Fibroblast of lung (primary cell): ENCODE measurements around the gene ANKRD44. TPM values are rescaled to one million over a fixed set of nuclear protein-coding genes. Genes with fewer than 3 reads are reported as not detected.

Source experiments
- DNase-seq, 2 donors: peaks; one replicate each; pipeline versions ENCODE4 v3.0.0 to v3.0.0-alpha.2; 2010; ENCODE audit warnings: low read depth in 2 of 2
- H2AFZ ChIP-seq: 2 replicates; pipeline ENCODE4 v1.5.1; 2012; ENCODE audit warnings: low read length, control low read depth, inconsistent platforms
- H3K27ac ChIP-seq: 2 replicates; pipeline ENCODE4 v1.5.1; 2011; ENCODE audit warnings: low read length, control low read depth; ENCODE audit not compliant: insufficient read depth
- H3K27me3 ChIP-seq: 2 replicates; pipeline ENCODE4 v1.5.1; 2011; ENCODE audit warnings: mild to moderate bottlenecking, low read length; ENCODE audit not compliant: control insufficient read depth, insufficient read depth
- H3K36me3 ChIP-seq: 2 replicates; pipeline ENCODE4 v1.5.1; 2011; ENCODE audit warnings: low read length; ENCODE audit not compliant: control insufficient read depth, insufficient read depth
- H3K4me1 ChIP-seq: 2 replicates; pipeline ENCODE4 v1.5.1; 2011; ENCODE audit warnings: low read length; ENCODE audit not compliant: control insufficient read depth, insufficient read depth; ENCODE audit errors: extremely low read depth
- H3K4me2 ChIP-seq: 2 replicates; pipeline ENCODE4 v1.5.1; 2011; ENCODE audit warnings: low read length, control low read depth; ENCODE audit not compliant: insufficient read depth; ENCODE audit errors: extremely low read depth
- H3K4me3 ChIP-seq, 4 experiments: fragments of 200-600 bp in 1 of 4; sonication (generic) in 1 of 4; replicated peaks in 1 of 4; 2 replicates each; pipeline ENCODE4 v1.5.1; 2011 to 2016; ENCODE audit warnings: low read length in 4 of 4, low read depth in 3 of 4, mild to moderate bottlenecking in 3 of 4, control low read depth in 2 of 4, inconsistent platforms in 1 of 4, mixed read lengths in 1 of 4; ENCODE audit not compliant: insufficient read depth in 1 of 4; ENCODE audit errors: control extremely low read depth in 1 of 4
- H3K79me2 ChIP-seq: 2 replicates; pipeline ENCODE4 v1.5.1; 2012; ENCODE audit warnings: mild to moderate bottlenecking, low read length, inconsistent platforms; ENCODE audit not compliant: control insufficient read depth, insufficient read depth
- H3K9ac ChIP-seq: 2 replicates; pipeline ENCODE4 v1.5.1; 2011; ENCODE audit warnings: mild to moderate bottlenecking, low read length, control low read depth; ENCODE audit not compliant: insufficient read depth
- H3K9me3 ChIP-seq: 2 replicates; pipeline ENCODE4 v1.5.1; 2012; ENCODE audit warnings: low read depth, low read length; ENCODE audit not compliant: control insufficient read depth, insufficient read depth
- H4K20me1 ChIP-seq: 2 replicates; pipeline ENCODE4 v1.5.1; 2011; ENCODE audit warnings: low read length; ENCODE audit not compliant: control insufficient read depth, insufficient read depth; ENCODE audit errors: extremely low read depth
- EZH2 ChIP-seq: IDR thresholded peaks from 2 replicates; pipeline ENCODE4 v1.5.1; 2012; ENCODE audit warnings: low read length, control low read depth, mild to moderate bottlenecking; ENCODE audit errors: missing control alignments
- polyA plus RNA-seq, 2 donors: library from polyadenylated mRNA; depleted of rRNA in 1 of 2; stranded (reverse) in 1 of 2; unstranded in 1 of 2; fragments of >200 nt; gene quantifications; 2 replicates each; pipeline ENCODE4 v1.2.1, GENCODE V29; 2011 to 2012; ENCODE audit warnings: missing spikeins in 1 of 2
- total RNA-seq: library from RNA; depleted of rRNA; stranded (reverse); fragments of >200 nt; gene quantifications from 2 replicates; pipeline ENCODE4 v1.2.1, GENCODE V29; 2014
- TF ChIP-seq, protein P1 (sequence below), 2 donors: IDR thresholded peaks in 1 of 2; conservative IDR thresholded peaks in 1 of 2; 1 replicate in 1 of 2; 2 replicates in 1 of 2; pipeline ENCODE4 v1.5.1; 2011 to 2012; ENCODE audit warnings: low read length in 2 of 2, control low read depth in 1 of 2, inconsistent platforms in 1 of 2, low read depth in 1 of 2, mild to moderate bottlenecking in 1 of 2

ANKRD44 gene
- total and polyA plus RNA-seq, 2 donors (not counting 1 experiment from before 2014, with no cell fraction given) = 7.6 to 9.7 TPM

GRCh38 chr2:197286805-197287595 lies 23.6 kb downstream of the ANKRD44 start:
- Histone ChIP-seq H3K79me2 (no peaks in the 10 kb centered on the region), H3K4me1 (peaks cover 3% of the 10 kb centered on the region), H3K36me3 (no peaks in the 10 kb centered on the region), H3K4me3 (no peak overlapping the region), H3K9me3 (no peaks in the 10 kb centered on the region), H3K9ac (no peak overlapping the region), H4K20me1 (no peaks in the 10 kb centered on the region), H3K27me3 (no peaks in the 10 kb centered on the region), H2AFZ (peak overlapping the region; percentile 13), H3K4me2 (no peak overlapping the region), H3K27ac (no peak overlapping the region)
- TF ChIP-seq EZH2 = no peak
- TF ChIP-seq, protein P1, sequence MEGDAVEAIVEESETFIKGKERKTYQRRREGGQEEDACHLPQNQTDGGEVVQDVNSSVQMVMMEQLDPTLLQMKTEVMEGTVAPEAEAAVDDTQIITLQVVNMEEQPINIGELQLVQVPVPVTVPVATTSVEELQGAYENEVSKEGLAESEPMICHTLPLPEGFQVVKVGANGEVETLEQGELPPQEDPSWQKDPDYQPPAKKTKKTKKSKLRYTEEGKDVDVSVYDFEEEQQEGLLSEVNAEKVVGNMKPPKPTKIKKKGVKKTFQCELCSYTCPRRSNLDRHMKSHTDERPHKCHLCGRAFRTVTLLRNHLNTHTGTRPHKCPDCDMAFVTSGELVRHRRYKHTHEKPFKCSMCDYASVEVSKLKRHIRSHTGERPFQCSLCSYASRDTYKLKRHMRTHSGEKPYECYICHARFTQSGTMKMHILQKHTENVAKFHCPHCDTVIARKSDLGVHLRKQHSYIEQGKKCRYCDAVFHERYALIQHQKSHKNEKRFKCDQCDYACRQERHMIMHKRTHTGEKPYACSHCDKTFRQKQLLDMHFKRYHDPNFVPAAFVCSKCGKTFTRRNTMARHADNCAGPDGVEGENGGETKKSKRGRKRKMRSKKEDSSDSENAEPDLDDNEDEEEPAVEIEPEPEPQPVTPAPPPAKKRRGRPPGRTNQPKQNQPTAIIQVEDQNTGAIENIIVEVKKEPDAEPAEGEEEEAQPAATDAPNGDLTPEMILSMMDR (conservative IDR thresholded peaks at IDR 0.05 in 1 of 2, IDR thresholded peaks at IDR 0.05 in 1 of 2; ENCODE audit: low read depth in 1 of 2, low read length in 2 of 2) = no peak
- peak; percentile 92 to 95 for DNase-seq

DNA sequence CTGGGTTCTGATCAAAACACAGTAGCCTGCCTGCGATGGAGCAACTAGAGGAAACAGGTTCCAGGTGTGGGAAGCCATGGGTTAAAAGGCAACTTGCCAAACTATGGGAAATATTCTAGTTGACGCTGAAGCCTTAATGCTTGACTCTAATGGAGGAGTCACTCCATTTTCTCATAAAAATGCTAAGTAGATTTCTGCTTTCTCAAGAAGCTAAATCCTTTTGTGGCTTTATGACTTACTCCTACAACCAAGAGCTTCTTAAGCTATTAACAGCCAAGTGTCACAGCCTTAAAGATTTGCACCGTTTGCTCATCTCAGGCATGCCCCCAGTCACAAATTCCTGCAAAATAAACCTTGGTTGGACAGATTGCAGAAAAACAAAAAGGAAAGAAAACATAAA lies 25.2 kb downstream of the ANKRD44 start:
- H3K36me3 ChIP-seq = no peaks in the 10 kb centered on the region
- H2AFZ ChIP-seq = no peak overlapping the region
- H3K4me1 ChIP-seq = peaks cover 3% of the 10 kb centered on the region
- no peaks in the 10 kb centered on the region for H3K9me3 ChIP-seq
- TF ChIP-seq EZH2 = no peak
- TF ChIP-seq, protein P1 (conservative IDR thresholded peaks at IDR 0.05 in 1 of 2, IDR thresholded peaks at IDR 0.05 in 1 of 2; ENCODE audit: low read depth in 1 of 2, low read length in 2 of 2) = no peak
- no peak overlapping the region for H3K4me2 ChIP-seq
- no peaks in the 10 kb centered on the region for H4K20me1 ChIP-seq
- no peak overlapping the region for H3K27ac ChIP-seq
- DNase-seq = no peak
- H3K79me2 ChIP-seq = no peaks in the 10 kb centered on the region
- H3K9ac ChIP-seq = no peak overlapping the region
- H3K4me3 ChIP-seq = no peak overlapping the region
- no peaks in the 10 kb centered on the region for H3K27me3 ChIP-seq

GRCh38 chr2:197284956-197285355 lies 25.6 kb downstream of the ANKRD44 start:
- Histone ChIP-seq H4K20me1 (no peaks in the 10 kb centered on the region), H3K9ac (no peak overlapping the region), H3K4me2 (no peak overlapping the region), H3K4me1 (peaks cover 3% of the 10 kb centered on the region), H3K27ac (no peak overlapping the region), H3K36me3 (no peaks in the 10 kb centered on the region), H3K27me3 (no peaks in the 10 kb centered on the region), H3K9me3 (no peaks in the 10 kb centered on the region), H3K4me3 (no peak overlapping the region), H2AFZ (no peak overlapping the region), H3K79me2 (no peaks in the 10 kb centered on the region)
- no peak for TF ChIP-seq EZH2
- TF ChIP-seq, protein P1 (conservative IDR thresholded peaks at IDR 0.05 in 1 of 2, IDR thresholded peaks at IDR 0.05 in 1 of 2; ENCODE audit: low read depth in 1 of 2, low read length in 2 of 2) = no peak
- no peak for DNase-seq
